Inflammatory macrophage treated with lipopolysaccharide for 1 hour (primary cell): ENCODE data around the gene CAP2.
"Not testable (repeated sequence)": the region's sequence is repeated elsewhere in the genome, so short reads cannot be mapped to it uniquely, and the experiment has no call there.

ENCODE experiments used
- DNase-seq, 2 donors: peaks; one replicate each; pipeline ENCODE4 v3.0.0-alpha.2; 2020 to 2022

CAP2 gene

GRCh38 chr6:17585766-17586490 is 192.5 kb downstream of the CAP2 start:
- DNase-seq, result no peak

GRCh38 chr6:17586623-17587022 is 193.2 kb downstream of the CAP2 start:
- DNase-seq, result not testable (repeated sequence)

- DNase-seq, result no peak
These were observed 194.6 kb downstream of the CAP2 start for GRCh38 chr6:17588011-17588410.

GRCh38 chr6:17589406-17590096 is 196.2 kb downstream of the CAP2 start:
- no peak for DNase-seq

- peak; percentile 78 to 90 for DNase-seq
These were observed 197.9 kb downstream of the CAP2 start for GRCh38 chr6:17591287-17591686.

GRCh38 chr6:17593246-17593645 is 199.9 kb downstream of the CAP2 start:
- DNase-seq, result no peak

- DNase-seq, result no peak
These were observed 202.7 kb downstream of the CAP2 start for GRCh38 chr6:17596085-17596484.

- DNase-seq, result peak; percentile 80 to 91
These were observed 206.6 kb downstream of the CAP2 start, which contains the start of gene FAM8A1 for GRCh38 chr6:17599877-17600526. Gene FAM8A1 (plus strand): TSS chr6:17600302. CDS start chr6:17600410, 108 bp downstream.

- DNase-seq, result peak; percentile 26 to 36
These were observed 207.4 kb downstream of the CAP2 start for GRCh38 chr6:17600527-17601385.

GRCh38 chr6:17601386-17601703 is 207.9 kb downstream of the CAP2 start:
- no peak for DNase-seq

GRCh38 chr6:17602888-17603287 is 209.5 kb downstream of the CAP2 start:
- no peak for DNase-seq

GRCh38 chr6:17606606-17607005 is 213.2 kb downstream of the CAP2 start:
- DNase-seq, result no peak
